GM20431 (cell line): ENCODE results near the gene APOBEC3H.

Experiments used
- in situ Hi-C: fragments of 300-500 bp; cut with MseI, MboI; formaldehyde crosslinking; loops from one replicate; pipeline ENCODE4 v1.15.0; 2020; ENCODE audit warnings: low sequenced_read_pairs; ENCODE audit not compliant: unreplicated experiment

Gene APOBEC3H

GRCh38 chr22:39080052-39080762 is 16.8 kb upstream of the APOBEC3H start:
- in situ Hi-C loops = no loop called here

GRCh38 chr22:39081016-39081415 is 16.0 kb upstream of the APOBEC3H start:
- in situ Hi-C loops = no loop called here

- in situ Hi-C loops = no loop called here
Observed at GRCh38 chr22:39081598-39081997, 15.4 kb upstream of the APOBEC3H start.

GRCh38 chr22:39083212-39084165 is 13.6 kb upstream of the APOBEC3H start:
- in situ Hi-C loops = no loop called here

- in situ Hi-C loops = no loop called here
Observed at GRCh38 chr22:39084666-39085065, 12.4 kb upstream of the APOBEC3H start.

GRCh38 chr22:39087098-39087497 is 9.9 kb upstream of the APOBEC3H start:
- in situ Hi-C loops = no loop called here

GRCh38 chr22:39087881-39088684 is 9.0 kb upstream of the APOBEC3H start:
- in situ Hi-C loops = no loop called here

GRCh38 chr22:39088685-39089032 is 8.4 kb upstream of the APOBEC3H start:
- in situ Hi-C loops = no loop called here

GRCh38 chr22:39089928-39090327 is 7.1 kb upstream of the APOBEC3H start:
- in situ Hi-C loops = no loop called here

GRCh38 chr22:39090426-39091064 is 6.5 kb upstream of the APOBEC3H start:
- in situ Hi-C loops = no loop called here

GRCh38 chr22:39091126-39092081 is 5.6 kb upstream of the APOBEC3H start:
- in situ Hi-C loops = no loop called here

- in situ Hi-C loops = no loop called here
Observed at GRCh38 chr22:39092111-39092862, 4.8 kb upstream of the APOBEC3H start.

GRCh38 chr22:39094717-39095389 is 2.2 kb upstream of the APOBEC3H start:
- in situ Hi-C loops = no loop called here

- in situ Hi-C loops = no loop called here
Observed at GRCh38 chr22:39095971-39096370, 1.1 kb upstream of the APOBEC3H start.

GRCh38 chr22:39098026-39098425 is 982 bp downstream of the APOBEC3H start:
- in situ Hi-C loops = no loop called here

- in situ Hi-C loops = no loop called here
Observed at GRCh38 chr22:39098576-39098975, 1.5 kb downstream of the APOBEC3H start.

GRCh38 chr22:39101226-39101625 is 4.2 kb downstream of the APOBEC3H start:
- in situ Hi-C loops = no loop called here

GRCh38 chr22:39103431-39103830 is 6.4 kb downstream of the APOBEC3H start:
- in situ Hi-C loops = no loop called here
